Stimulated activated CD4-positive, alpha-beta T cell treated with anti-CD3 and anti-CD28 coated beads, TNF-alpha, amount 100 ng/mL, for 1 hour (primary cell): ENCODE data around the gene RNF13.

Source experiments
- DNase-seq, 3 donors: peaks; one replicate each; pipeline ENCODE4 v3.0.0-alpha.2; 2020; ENCODE audit warnings: low read depth in 3 of 3, low spot score in 1 of 3

The RNF13 gene

GRCh38 chr3:149989307-149989706 is 176.3 kb downstream of the RNF13 start:
- no peak for DNase-seq

GRCh38 chr3:149990423-149990948 is 177.5 kb downstream of the RNF13 start:
- no peak for DNase-seq

- DNase-seq, result no peak
Observed at GRCh38 chr3:149992416-149993058, 179.5 kb downstream of the RNF13 start.

- no peak for DNase-seq
Observed at GRCh38 chr3:149998946-149999345, 185.9 kb downstream of the RNF13 start.

- no peak for DNase-seq
Observed at GRCh38 chr3:149999421-149999820, 186.4 kb downstream of the RNF13 start.

GRCh38 chr3:150000641-150001040 is 187.6 kb downstream of the RNF13 start:
- DNase-seq, result no peak

- no peak for DNase-seq
Observed at GRCh38 chr3:150005243-150006112, 192.5 kb downstream of the RNF13 start.

- DNase-seq, result no peak
Observed at GRCh38 chr3:150006794-150007193, 193.8 kb downstream of the RNF13 start.
